Gastrocnemius medialis (tissue), 4 donors: Measurements from ENCODE around the gene BACE1-AS. TPM values are rescaled to one million over a fixed set of nuclear protein-coding genes. Genes with fewer than 3 reads are reported as not detected.

Source experiments
- ATAC-seq, 2 donors: fragments of 150-250 bp; one replicate each; pipeline ENCODE4 v1.9.1; 2016
- DNase-seq, 2 donors: peaks; one replicate each; pipeline ENCODE4 v3.0.0-alpha.2; 2019
- H3K27ac ChIP-seq, 4 donors: fragments of 200-600 bp; sonication (generic); 1 replicate in 1 of 4; 2 replicates in 3 of 4; pipeline ENCODE4 v1.5.1; 2016 to 2018; ENCODE audit warnings: mild to moderate bottlenecking in 2 of 4, moderate library complexity in 1 of 4
- H3K27me3 ChIP-seq, 3 donors: fragments of 200-600 bp; sonication (generic) in 2 of 3; 1 replicate in 1 of 3; 2 replicates in 2 of 3; pipeline versions ENCODE4 v1.5.1 to v1.6.0; 2016 to 2019; ENCODE audit warnings: mild to moderate bottlenecking in 1 of 3, moderate library complexity in 1 of 3
- H3K36me3 ChIP-seq, 2 donors: fragments of 200-600 bp; sonication (generic) in 1 of 2; one replicate each; pipeline ENCODE4 v1.5.1; 2017 to 2018
- H3K4me1 ChIP-seq, 2 donors: fragments of 200-600 bp; sonication (generic) in 1 of 2; one replicate each; pipeline ENCODE4 v1.5.1; 2016 to 2017; ENCODE audit warnings: mild to moderate bottlenecking in 2 of 2
- H3K4me3 ChIP-seq, 4 donors: fragments of 200-600 bp; sonication (generic) in 3 of 4; 1 replicate in 1 of 4; 2 replicates in 3 of 4; pipeline ENCODE4 v1.5.1; 2016 to 2019; ENCODE audit warnings: mild to moderate bottlenecking in 2 of 4
- H3K9me3 ChIP-seq, 3 donors: fragments of 200-600 bp; sonication (generic) in 2 of 3; 1 replicate in 1 of 3; 2 replicates in 2 of 3; pipeline ENCODE4 v1.5.1; 2016 to 2019
- CTCF ChIP-seq, 5 experiments: fragments of 450-650 bp in 3 of 5; fragments of 200-600 bp in 2 of 5; sonication (generic) in 2 of 5; IDR thresholded peaks in 4 of 5; conservative IDR thresholded peaks in 1 of 5; 1 replicate in 4 of 5; 2 replicates in 1 of 5; pipeline ENCODE4 v1.5.1; 2016 to 2019; ENCODE audit warnings: antibody characterized with exemption in 5 of 5, mild to moderate bottlenecking in 3 of 5, moderate library complexity in 3 of 5
- POLR2A ChIP-seq, 2 donors: fragments of 450-650 bp; IDR thresholded peaks; one replicate each; pipeline ENCODE4 v1.6.1; 2017; ENCODE audit warnings: antibody characterized with exemption in 2 of 2, mild to moderate bottlenecking in 2 of 2, moderate library complexity in 2 of 2
- in situ Hi-C, 4 donors: fragments of 200-750 bp; cut with MboI; loops; one replicate each; pipeline versions ENCODE4 v1.15.0 to v1.8.0; 2017; ENCODE audit warnings: low sequenced_read_pairs in 4 of 4
- intact Hi-C: fragments of 100-400 bp; cut with DNase I; formaldehyde crosslinking; loops from one replicate; pipeline ENCODE4 v1.15.1; 2023; ENCODE audit warnings: low total_unique reads
- total RNA-seq, 4 donors: library from RNA; depleted of rRNA; stranded (reverse); fragments of >200 nt; gene quantifications; one replicate each; pipeline versions ENCODE4 v1.1.0 to v1.2.3, GENCODE V29; 2016

Gene BACE1-AS
- total RNA-seq, 4 donors from 2014 or later: 10.5 to 13.2 (median 12.5) TPM

GRCh38 chr11:117278347-117278746 is 12.8 kb upstream of the BACE1-AS start:
- no peak for ATAC-seq

GRCh38 chr11:117279711-117280376 is 11.3 kb upstream of the BACE1-AS start:
- Histone ChIP-seq H3K27me3 (no peaks in the 10 kb centered on the region), H3K9me3 (no peaks in the 10 kb centered on the region), H3K4me3 (no peak overlapping the region), H3K27ac (no peak overlapping the region), H3K4me1 (no peaks in the 10 kb centered on the region), H3K36me3 (peaks cover 0 to 58% of the 10 kb centered on the region in 2 donors)
- in situ Hi-C loops (no loop called here), intact Hi-C loops (no loop called here)
- TF ChIP-seq POLR2A (IDR thresholded peaks at IDR 0.05) (no peak), CTCF (IDR thresholded peaks at IDR 0.05 in 4 of 5, conservative IDR thresholded peaks at IDR 0.05 in 1 of 5) (no peak)
- ATAC-seq: no peak
- no peak for DNase-seq

More at GRCh38 chr11:117278347-117278746, 12.8 kb upstream of the BACE1-AS start:
- Histone ChIP-seq H3K4me3 (no peak overlapping the region), H3K27me3 (no peaks in the 10 kb centered on the region), H3K4me1 (no peaks in the 10 kb centered on the region), H3K36me3 (peaks cover 0 to 43% of the 10 kb centered on the region in 2 donors), H3K27ac (no peak overlapping the region), H3K9me3 (no peaks in the 10 kb centered on the region)
- TF ChIP-seq CTCF (IDR thresholded peaks at IDR 0.05 in 4 of 5, conservative IDR thresholded peaks at IDR 0.05 in 1 of 5) (no peak), POLR2A (IDR thresholded peaks at IDR 0.05) (no peak)
- intact Hi-C loops (no loop called here), in situ Hi-C loops (no loop called here)
- no peak for DNase-seq

GRCh38 chr11:117281159-117281558 is 10.0 kb upstream of the BACE1-AS start:
- peaks cover 0 to 67% of the 10 kb centered on the region in 2 donors for H3K36me3 ChIP-seq
- no peaks in the 10 kb centered on the region for H3K4me1 ChIP-seq
- H3K4me3 ChIP-seq: no peak overlapping the region
- DNase-seq (no peak), ATAC-seq (no peak)
- H3K27ac ChIP-seq: no peak overlapping the region
- no peaks in the 10 kb centered on the region for H3K27me3 ChIP-seq
- intact Hi-C loops: no loop called here
- no peak for TF ChIP-seq POLR2A (IDR thresholded peaks at IDR 0.05)
- no peak for TF ChIP-seq CTCF (IDR thresholded peaks at IDR 0.05 in 4 of 5, conservative IDR thresholded peaks at IDR 0.05 in 1 of 5)
- no peaks in the 10 kb centered on the region for H3K9me3 ChIP-seq
- in situ Hi-C loops: no loop called here

- ATAC-seq: no peak
- no peak overlapping the region for H3K27ac ChIP-seq
Measured at GRCh38 chr11:117281869-117282268, 9.3 kb upstream of the BACE1-AS start.

More at GRCh38 chr11:117281869-117282268, 9.3 kb upstream of the BACE1-AS start:
- DNase-seq: no peak
- Histone ChIP-seq H3K9me3 (no peaks in the 10 kb centered on the region), H3K4me1 (no peaks in the 10 kb centered on the region), H3K27me3 (no peaks in the 10 kb centered on the region), H3K4me3 (no peak overlapping the region), H3K36me3 (peaks cover 0 to 74% of the 10 kb centered on the region in 2 donors)
- intact Hi-C loops: no loop called here
- in situ Hi-C loops: no loop called here
- TF ChIP-seq CTCF (IDR thresholded peaks at IDR 0.05 in 4 of 5, conservative IDR thresholded peaks at IDR 0.05 in 1 of 5) (no peak), POLR2A (IDR thresholded peaks at IDR 0.05) (no peak)
